ENCODE results near the gene MARCHF10.

MARCHF10 gene

GRCh38 chr17:62681061-62681938 lies 126.8 kb downstream of the MARCHF10 start:
- DNase-seq (ENCODE audit: low read depth in 2 of 3, low spot score in 1 of 3) = no peak

- no peak for DNase-seq (ENCODE audit: low read depth in 2 of 3, low spot score in 1 of 3)
Measured at GRCh38 chr17:62680541-62681052, 127.5 kb downstream of the MARCHF10 start.

GRCh38 chr17:62679866-62680377 lies 128.2 kb downstream of the MARCHF10 start:
- no peak for DNase-seq (ENCODE audit: low read depth in 2 of 3, low spot score in 1 of 3)

- DNase-seq (ENCODE audit: low read depth in 2 of 3, low spot score in 1 of 3) = no peak
Measured at GRCh38 chr17:62678214-62678919, 129.7 kb downstream of the MARCHF10 start.

- no peak for DNase-seq (ENCODE audit: low read depth in 2 of 3, low spot score in 1 of 3)
Measured at GRCh38 chr17:62676952-62677596, 131.0 kb downstream of the MARCHF10 start.

- DNase-seq (ENCODE audit: low read depth in 2 of 3, low spot score in 1 of 3) = no peak
Measured at GRCh38 chr17:62676231-62676943, 131.7 kb downstream of the MARCHF10 start.

- DNase-seq (ENCODE audit: low read depth in 2 of 3, low spot score in 1 of 3) = no peak
Measured at GRCh38 chr17:62675701-62676100, 132.4 kb downstream of the MARCHF10 start.

- DNase-seq (ENCODE audit: low read depth in 2 of 3, low spot score in 1 of 3) = no peak
Measured at GRCh38 chr17:62675260-62675659, 132.9 kb downstream of the MARCHF10 start.

- DNase-seq (ENCODE audit: low read depth in 2 of 3, low spot score in 1 of 3) = no peak
Measured at GRCh38 chr17:62674841-62675240, 133.3 kb downstream of the MARCHF10 start.

- no peak for DNase-seq (ENCODE audit: low read depth in 2 of 3, low spot score in 1 of 3)
Measured at GRCh38 chr17:62674363-62674739, 133.8 kb downstream of the MARCHF10 start.

GRCh38 chr17:62673614-62674362 lies 134.3 kb downstream of the MARCHF10 start:
- no peak for DNase-seq (ENCODE audit: low read depth in 2 of 3, low spot score in 1 of 3)

GRCh38 chr17:62672957-62673356 lies 135.2 kb downstream of the MARCHF10 start:
- no peak for DNase-seq (ENCODE audit: low read depth in 2 of 3, low spot score in 1 of 3)

GRCh38 chr17:62671553-62671952 lies 136.6 kb downstream of the MARCHF10 start:
- DNase-seq (ENCODE audit: low read depth in 2 of 3, low spot score in 1 of 3) = no peak

- no peak for DNase-seq (ENCODE audit: low read depth in 2 of 3, low spot score in 1 of 3)
Measured at GRCh38 chr17:62670202-62670821, 137.8 kb downstream of the MARCHF10 start.

- no peak for DNase-seq (ENCODE audit: low read depth in 2 of 3, low spot score in 1 of 3)
Measured at GRCh38 chr17:62668091-62668804, 139.9 kb downstream of the MARCHF10 start.

- no peak for DNase-seq (ENCODE audit: low read depth in 2 of 3, low spot score in 1 of 3)
Measured at GRCh38 chr17:62666801-62667591, 141.1 kb downstream of the MARCHF10 start.

- DNase-seq (ENCODE audit: low read depth in 2 of 3, low spot score in 1 of 3) = no peak
Measured at GRCh38 chr17:62666061-62666800, 141.9 kb downstream of the MARCHF10 start.

GRCh38 chr17:62665599-62665998 lies 142.5 kb downstream of the MARCHF10 start:
- DNase-seq (ENCODE audit: low read depth in 2 of 3, low spot score in 1 of 3) = no peak
